Fibroblast of skin of left quadriceps (primary cell): Measurements from ENCODE around the gene DPF1.
A peak's percentile ranks its signal among the peaks of the same experiment; 100 is the strongest.
"Not testable (repeated sequence)": the region's sequence is repeated elsewhere in the genome, so short reads cannot be mapped to it uniquely, and the experiment has no call there.

ENCODE experiments used
- DNase-seq, 2 experiments: peaks; one replicate each; pipeline ENCODE4 v3.0.0-alpha.2; 2013; ENCODE audit warnings: low read depth in 2 of 2

Gene DPF1

GRCh38 chr19:38250821-38251563, 27.0 kb upstream of the DPF1 start:
- no peak for DNase-seq

- DNase-seq, result no peak
Observed at GRCh38 chr19:38250428-38250820, 26.4 kb upstream of the DPF1 start.

- no peak for DNase-seq
Observed at GRCh38 chr19:38248421-38248820, 24.4 kb upstream of the DPF1 start.

- no peak for DNase-seq
Observed at GRCh38 chr19:38247734-38248268, 23.8 kb upstream of the DPF1 start.

- DNase-seq, result no peak
Observed at GRCh38 chr19:38247126-38247525, 23.1 kb upstream of the DPF1 start.

GRCh38 chr19:38245826-38246498, 21.9 kb upstream of the DPF1 start:
- DNase-seq, result no peak

- no peak for DNase-seq
Observed at GRCh38 chr19:38243279-38243673, 19.3 kb upstream of the DPF1 start.

GRCh38 chr19:38239816-38240215, 15.8 kb upstream of the DPF1 start:
- no peak for DNase-seq

GRCh38 chr19:38234615-38235014, 10.6 kb upstream of the DPF1 start:
- DNase-seq, result no peak

GRCh38 chr19:38233740-38234251, 9.8 kb upstream of the DPF1 start:
- no peak for DNase-seq

GRCh38 chr19:38231918-38232317, 7.9 kb upstream of the DPF1 start:
- DNase-seq, result no peak

- DNase-seq, result not testable (repeated sequence)
Observed at GRCh38 chr19:38230506-38231133, 6.6 kb upstream of the DPF1 start.

GRCh38 chr19:38229585-38230073, 5.6 kb upstream of the DPF1 start:
- peak; percentile 78 to 80 for DNase-seq

- no peak for DNase-seq
Observed at GRCh38 chr19:38228491-38229439, 4.7 kb upstream of the DPF1 start.

GRCh38 chr19:38228005-38228377, 4.0 kb upstream of the DPF1 start:
- no peak for DNase-seq

GRCh38 chr19:38227287-38228004, 3.4 kb upstream of the DPF1 start:
- DNase-seq, result no peak

- DNase-seq, result not testable (repeated sequence)
Observed at GRCh38 chr19:38224863-38225218, 819 bp upstream of the DPF1 start.

- no peak for DNase-seq
Observed at GRCh38 chr19:38223617-38224013, 407 bp downstream of the DPF1 start.

GRCh38 chr19:38223119-38223523, 901 bp downstream of the DPF1 start:
- DNase-seq, result no peak
